Mucosa of stomach (tissue), 1 donor: Measurements from ENCODE around the gene LGALS1.
"Not testable (repeated sequence)": the region's sequence is repeated elsewhere in the genome, so short reads cannot be mapped to it uniquely, and the experiment has no call there.

Source experiments
- H3K27me3 ChIP-seq: one replicate; pipeline ENCODE4 v1.7.0; 2013; ENCODE audit warnings: mild to moderate bottlenecking, low read length; ENCODE audit not compliant: control insufficient read depth, insufficient read depth
- H3K36me3 ChIP-seq: one replicate; pipeline ENCODE4 v1.7.0; 2013; ENCODE audit warnings: low read length; ENCODE audit not compliant: control insufficient read depth, insufficient read depth
- H3K4me1 ChIP-seq: one replicate; pipeline ENCODE4 v1.7.0; 2013; ENCODE audit warnings: mild to moderate bottlenecking, low read length; ENCODE audit not compliant: control insufficient read depth, insufficient read depth
- H3K4me3 ChIP-seq: one replicate; pipeline ENCODE4 v1.7.0; 2013; ENCODE audit warnings: low read length
- H3K9ac ChIP-seq: one replicate; pipeline ENCODE4 v1.7.0; 2013; ENCODE audit warnings: mild to moderate bottlenecking, low read length, moderate library complexity
- H3K9me3 ChIP-seq: one replicate; pipeline ENCODE4 v1.7.0; 2013; ENCODE audit warnings: mild to moderate bottlenecking, low read length, moderate library complexity; ENCODE audit not compliant: control insufficient read depth
- donor health status: Pancreatic carcinoma.

LGALS1 gene

GRCh38 chr22:37641561-37641949 is 33.9 kb upstream of the LGALS1 start:
- Histone ChIP-seq H3K27me3 (no peaks in the 10 kb centered on the region), H3K9ac (peak overlapping the region; percentile 60), H3K36me3 (peaks cover 5% of the 10 kb centered on the region), H3K4me3 (no peak overlapping the region), H3K9me3 (no peaks in the 10 kb centered on the region), H3K4me1 (peaks cover 56% of the 10 kb centered on the region)

- no peak overlapping the region for H3K4me3 ChIP-seq
- no peaks in the 10 kb centered on the region for H3K27me3 ChIP-seq
- H3K36me3 ChIP-seq, result peaks cover 5% of the 10 kb centered on the region
- H3K9ac ChIP-seq, result no peak overlapping the region
- no peaks in the 10 kb centered on the region for H3K9me3 ChIP-seq
- H3K4me1 ChIP-seq, result peaks cover 50% of the 10 kb centered on the region
Measured at GRCh38 chr22:37643225-37643847, 32.1 kb upstream of the LGALS1 start.

DNA sequence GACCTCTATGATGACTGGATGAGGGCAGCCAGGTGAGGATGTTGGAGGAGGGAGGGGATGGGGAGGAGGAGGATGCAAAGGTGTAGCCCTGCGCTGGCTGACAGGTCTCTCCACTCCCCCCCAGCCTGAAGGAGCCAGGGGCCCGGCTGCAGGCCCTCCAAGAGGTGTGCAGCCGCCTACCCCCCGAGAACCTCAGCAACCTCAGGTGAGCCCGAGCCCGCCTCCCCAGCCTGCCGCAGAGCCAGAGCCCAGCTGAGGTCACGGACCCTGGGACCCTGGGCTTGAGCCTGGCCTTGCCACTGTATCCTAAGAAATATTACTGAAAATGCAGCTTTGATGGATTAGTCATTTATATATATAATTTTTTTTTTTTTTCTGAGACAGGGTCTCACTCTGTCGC is 28.1 kb upstream of the LGALS1 start:
- no peak overlapping the region for H3K9ac ChIP-seq
- H3K4me1 ChIP-seq, result peaks cover 18% of the 10 kb centered on the region
- H3K27me3 ChIP-seq, result no peaks in the 10 kb centered on the region
- peaks cover 5% of the 10 kb centered on the region for H3K36me3 ChIP-seq
- no peak overlapping the region for H3K4me3 ChIP-seq
- H3K9me3 ChIP-seq, result no peaks in the 10 kb centered on the region

DNA sequence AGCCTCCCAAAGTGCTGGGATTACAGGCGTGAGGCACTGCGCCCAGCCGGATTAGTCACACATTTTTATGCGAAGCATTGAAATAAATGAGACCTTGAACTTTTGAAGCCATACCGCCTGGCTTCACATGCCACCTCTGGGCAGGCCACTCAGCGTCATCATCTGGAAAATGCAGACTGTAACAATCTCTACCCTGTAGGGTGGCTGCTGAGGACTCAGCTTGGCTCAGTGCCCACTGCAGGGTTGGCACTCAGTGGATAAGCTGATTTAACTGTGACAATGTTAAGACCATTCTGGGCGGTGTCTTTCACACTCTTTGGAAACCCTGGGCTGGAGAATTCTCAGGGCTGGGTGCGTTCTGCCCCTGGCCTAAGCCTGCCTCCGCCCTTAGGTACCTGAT is 27.5 kb upstream of the LGALS1 start:
- Histone ChIP-seq H3K36me3 (peaks cover 5% of the 10 kb centered on the region), H3K27me3 (no peaks in the 10 kb centered on the region), H3K4me1 (peaks cover 15% of the 10 kb centered on the region), H3K9ac (no peak overlapping the region), H3K4me3 (no peak overlapping the region), H3K9me3 (no peaks in the 10 kb centered on the region)

DNA sequence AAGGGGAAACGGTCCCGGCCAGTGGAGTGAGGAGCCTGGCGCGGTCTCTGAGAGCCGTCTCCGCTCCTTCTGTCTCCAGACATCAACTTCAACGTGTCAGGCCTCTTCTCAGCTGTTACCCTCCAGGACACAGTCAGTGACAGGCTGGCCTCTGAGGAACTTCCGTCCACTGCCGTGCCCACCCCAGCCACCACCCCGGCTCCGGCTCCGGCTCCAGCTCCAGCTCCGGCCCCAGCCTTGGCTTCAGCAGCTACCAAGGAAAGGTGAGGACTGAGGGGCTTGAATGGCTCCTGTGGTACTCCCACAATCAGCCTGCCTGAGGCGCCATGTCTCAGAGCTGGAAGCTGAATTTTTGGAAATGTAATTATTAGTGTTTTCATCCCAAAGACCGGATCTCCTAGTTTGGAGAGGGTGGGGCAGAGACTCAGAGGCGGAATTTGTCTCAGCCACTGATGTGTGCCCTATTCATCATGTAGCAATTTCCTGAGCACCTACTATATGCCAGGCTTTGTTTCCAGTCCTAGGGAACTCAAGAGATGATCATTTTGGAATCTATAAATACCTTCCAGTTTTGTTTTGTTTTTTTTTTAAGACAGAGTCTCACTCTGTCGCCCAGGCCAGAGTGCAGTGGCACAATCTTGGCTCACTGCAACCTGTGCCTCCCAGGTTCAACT is 24.8 kb upstream of the LGALS1 start:
- Histone ChIP-seq H3K4me3 (no peak overlapping the region), H3K9me3 (no peaks in the 10 kb centered on the region), H3K27me3 (no peaks in the 10 kb centered on the region), H3K36me3 (peaks cover 4% of the 10 kb centered on the region), H3K9ac (no peak overlapping the region), H3K4me1 (peaks cover 7% of the 10 kb centered on the region)

- peaks cover 4% of the 10 kb centered on the region for H3K36me3 ChIP-seq
Measured at GRCh38 chr22:37654563-37655251, 20.7 kb upstream of the LGALS1 start.

DNA sequence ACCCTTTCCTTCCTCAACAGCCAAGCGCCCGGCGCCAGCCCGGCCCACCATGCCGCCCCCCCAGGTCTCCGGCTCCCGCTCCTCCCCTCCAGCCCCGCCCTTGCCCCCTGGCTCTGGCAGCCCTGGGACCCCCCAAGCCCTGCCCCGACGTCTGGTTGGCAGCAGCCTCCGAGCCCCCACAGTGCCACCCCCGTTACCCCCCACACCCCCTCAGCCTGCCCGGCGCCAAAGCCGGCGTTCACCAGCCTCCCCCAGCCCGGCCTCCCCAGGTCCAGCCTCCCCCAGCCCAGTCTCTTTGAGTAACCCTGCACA is 20.2 kb upstream of the LGALS1 start:
- Histone ChIP-seq H3K4me3 (no peak overlapping the region), H3K9ac (no peak overlapping the region), H3K36me3 (peaks cover 4% of the 10 kb centered on the region), H3K4me1 (peaks cover 19% of the 10 kb centered on the region), H3K9me3 (no peaks in the 10 kb centered on the region), H3K27me3 (no peaks in the 10 kb centered on the region)

More at GRCh38 chr22:37654563-37655251, 20.7 kb upstream of the LGALS1 start:
- no peak overlapping the region for H3K9ac ChIP-seq
- no peaks in the 10 kb centered on the region for H3K9me3 ChIP-seq
- H3K27me3 ChIP-seq, result no peaks in the 10 kb centered on the region
- H3K4me1 ChIP-seq, result peaks cover 14% of the 10 kb centered on the region
- no peak overlapping the region for H3K4me3 ChIP-seq

DNA sequence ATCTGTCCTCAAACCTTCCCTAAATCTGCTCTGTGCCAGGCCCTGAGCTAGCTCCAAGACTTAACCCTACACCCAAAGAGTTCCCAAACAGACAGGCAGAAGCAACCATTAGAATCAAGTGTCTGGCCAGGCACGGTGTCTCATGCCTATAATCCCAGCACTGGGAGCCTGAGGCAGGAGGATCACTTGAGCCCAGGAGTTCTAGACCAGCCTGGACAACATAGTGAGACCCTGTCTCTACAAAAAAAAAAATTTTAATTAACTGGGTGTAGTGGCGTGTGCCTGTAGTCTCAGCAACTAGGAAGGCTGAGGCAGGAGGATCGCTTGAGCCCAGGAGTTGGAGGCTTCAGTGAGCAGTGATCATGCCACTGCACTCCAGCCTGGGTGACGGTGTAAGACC is 18.9 kb upstream of the LGALS1 start:
- H3K4me1 ChIP-seq, result peaks cover 32% of the 10 kb centered on the region
- H3K9me3 ChIP-seq, H3K4me3 ChIP-seq, H3K9ac ChIP-seq, H3K27me3 ChIP-seq, H3K36me3 ChIP-seq: not testable (repeated sequence)

- H3K4me1 ChIP-seq, result peaks cover 32% of the 10 kb centered on the region
- H3K36me3 ChIP-seq, result peaks cover 4% of the 10 kb centered on the region
- no peaks in the 10 kb centered on the region for H3K9me3 ChIP-seq
- peak overlapping the region; percentile 65 for H3K4me3 ChIP-seq
- no peaks in the 10 kb centered on the region for H3K27me3 ChIP-seq
- peak overlapping the region; percentile 45 for H3K9ac ChIP-seq
Measured at GRCh38 chr22:37657590-37658132, 17.8 kb upstream of the LGALS1 start.

DNA sequence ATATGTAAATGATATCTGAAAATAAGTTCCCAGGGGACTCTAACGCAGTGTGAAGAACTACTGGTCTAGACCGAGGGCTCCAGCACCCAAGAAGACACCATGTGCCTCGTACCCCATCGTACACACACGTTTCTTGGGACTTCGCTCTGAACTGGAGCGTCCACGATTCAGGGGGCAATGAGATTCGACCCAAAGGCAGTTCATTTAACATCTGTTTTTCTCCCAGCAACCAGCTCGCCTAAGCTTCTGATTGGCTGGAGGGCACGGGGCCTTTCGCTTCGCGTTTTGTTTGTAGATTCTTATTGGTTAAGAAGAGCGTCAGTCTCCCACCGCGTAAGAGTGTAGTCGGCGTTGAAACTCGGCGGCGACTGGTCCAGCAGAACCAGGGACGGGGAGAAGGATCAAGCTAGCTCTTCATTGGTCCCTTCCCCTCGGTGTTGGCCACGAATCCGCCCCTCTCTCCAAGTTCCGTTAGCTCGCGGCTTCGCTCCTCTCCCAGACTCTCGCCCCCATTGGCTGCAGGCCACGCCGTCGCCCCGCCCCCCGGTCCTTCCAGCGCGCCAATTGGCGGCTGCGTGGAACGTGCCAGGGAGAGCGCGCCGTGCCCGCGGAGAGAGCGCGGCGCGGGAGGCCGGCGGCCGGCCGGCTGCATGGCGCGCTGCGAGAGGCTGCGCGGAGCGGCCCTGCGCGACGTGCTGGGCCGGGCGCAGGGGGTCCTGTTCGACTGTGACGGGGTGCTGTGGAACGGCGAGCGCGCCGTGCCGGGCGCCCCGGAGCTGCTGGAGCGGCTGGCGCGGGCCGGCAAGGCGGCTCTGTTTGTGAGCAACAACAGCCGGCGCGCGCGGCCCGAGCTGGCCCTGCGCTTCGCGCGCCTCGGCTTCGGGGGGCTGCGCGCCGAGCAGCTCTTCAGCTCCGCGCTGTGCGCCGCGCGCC is 17.0 kb upstream of the LGALS1 start, which contains the start of gene PDXP:
Gene PDXP (plus strand): TSS at position 591 of the 933 bp plus-strand sequence. CDS start 60 bp downstream, at position 651.
- peak within 1 kb of the TSS; percentile 65 for H3K4me3 ChIP-seq
- H3K27me3 ChIP-seq, result no peaks in the 10 kb centered on the region
- H3K4me1 ChIP-seq, result peaks cover 32% of the 10 kb centered on the region
- peak within 1 kb of the TSS; percentile 45 for H3K9ac ChIP-seq
- no peaks in the 10 kb centered on the region for H3K9me3 ChIP-seq
- H3K36me3 ChIP-seq, result peaks cover 2% of the 10 kb centered on the region

GRCh38 chr22:37659066-37659896 is 16.2 kb upstream of the LGALS1 start:
- peak overlapping the region; percentile 34 for H3K9ac ChIP-seq
- peak overlapping the region; percentile 46 for H3K4me3 ChIP-seq
- H3K9me3 ChIP-seq, result no peaks in the 10 kb centered on the region
- H3K36me3 ChIP-seq, result no peaks in the 10 kb centered on the region
- H3K4me1 ChIP-seq, result peaks cover 32% of the 10 kb centered on the region
- no peaks in the 10 kb centered on the region for H3K27me3 ChIP-seq
